ENCODE measurements around the gene DAZL.

DAZL gene

GRCh38 chr3:16589867-16590624 lies 15.2 kb downstream of the DAZL start:
- no peak for DNase-seq

DNA sequence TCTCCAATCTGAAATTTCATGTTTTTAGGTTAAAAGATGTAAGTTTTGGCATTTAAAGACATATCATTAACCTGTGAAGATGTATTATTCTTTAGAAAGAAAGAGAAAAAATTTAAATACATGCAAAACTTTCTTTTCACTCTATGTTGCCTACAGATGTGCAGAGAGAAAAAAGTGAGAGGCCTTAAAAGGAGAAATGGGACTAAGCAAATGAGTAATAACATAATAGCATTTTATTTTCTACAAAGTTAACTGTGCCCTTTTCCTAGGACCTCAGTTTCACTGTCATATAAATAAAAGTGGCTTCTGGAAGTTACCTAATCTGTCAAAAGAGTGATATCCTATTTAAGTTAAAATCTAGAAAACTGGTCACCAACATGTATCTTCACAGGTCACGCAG lies 16.1 kb downstream of the DAZL start:
- DNase-seq, result no peak

DNA sequence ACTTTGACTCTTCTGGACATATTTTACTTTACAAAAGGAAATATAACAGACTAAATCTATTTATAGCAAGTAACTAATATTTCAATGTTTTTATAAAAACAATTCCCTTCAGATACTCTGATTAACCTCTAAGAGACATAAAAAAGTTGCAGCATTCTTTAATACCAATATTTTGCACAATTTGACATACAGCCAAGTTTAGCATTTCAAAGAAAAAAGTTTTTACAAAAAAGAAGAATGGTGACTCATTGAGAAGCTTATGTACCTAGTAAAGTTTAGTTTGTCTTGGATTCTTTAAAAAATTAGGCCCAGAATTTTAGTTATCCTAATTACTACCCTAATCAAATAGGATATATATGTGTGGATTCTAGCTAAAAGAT lies 17.6 kb downstream of the DAZL start:
- DNase-seq, result no peak

- no peak for DNase-seq
Measured at GRCh38 chr3:16587047-16587680, 18.1 kb downstream of the DAZL start.

- DNase-seq, result no peak
Measured at GRCh38 chr3:16584880-16585279, 20.3 kb downstream of the DAZL start.

DNA sequence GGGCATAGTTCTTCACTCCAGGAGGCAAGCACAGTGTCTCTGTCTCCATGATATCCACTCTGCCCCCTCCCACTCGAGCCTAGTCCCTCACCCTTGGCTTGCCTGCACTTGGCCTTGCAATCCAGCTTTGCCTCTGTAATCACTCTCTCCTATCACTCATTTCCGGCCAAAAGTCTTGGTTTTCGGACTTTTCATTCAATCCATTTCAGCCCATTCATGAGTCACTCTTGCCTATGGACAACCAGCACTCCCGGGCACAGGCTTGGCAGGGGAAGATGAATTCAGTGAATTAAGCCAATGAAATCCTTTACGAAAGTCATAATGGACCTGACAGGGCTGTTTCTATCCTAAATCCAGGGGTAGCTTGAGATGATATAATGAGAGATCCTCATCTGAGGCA lies 21.7 kb downstream of the DAZL start:
- no peak for DNase-seq

DNA sequence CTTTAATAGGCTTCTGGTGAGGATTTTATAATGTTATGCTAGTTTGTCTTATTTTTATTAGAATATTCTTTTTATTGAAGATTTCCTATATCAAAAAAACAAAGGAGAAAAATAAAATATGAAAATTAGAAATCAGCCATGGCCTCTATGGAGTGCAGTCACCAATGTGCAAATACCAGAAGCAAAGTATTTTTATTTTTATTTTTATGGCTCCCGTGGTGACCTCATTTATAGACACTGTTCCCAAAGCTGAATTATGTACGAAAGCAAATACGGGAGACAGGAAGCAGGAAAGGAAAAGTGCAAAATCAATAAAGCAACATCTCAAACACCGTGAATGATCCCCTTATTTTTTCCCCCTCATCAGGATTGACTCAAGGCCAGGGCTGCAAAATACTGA lies 35.1 kb downstream of the DAZL start:
- DNase-seq, result no peak

DNA sequence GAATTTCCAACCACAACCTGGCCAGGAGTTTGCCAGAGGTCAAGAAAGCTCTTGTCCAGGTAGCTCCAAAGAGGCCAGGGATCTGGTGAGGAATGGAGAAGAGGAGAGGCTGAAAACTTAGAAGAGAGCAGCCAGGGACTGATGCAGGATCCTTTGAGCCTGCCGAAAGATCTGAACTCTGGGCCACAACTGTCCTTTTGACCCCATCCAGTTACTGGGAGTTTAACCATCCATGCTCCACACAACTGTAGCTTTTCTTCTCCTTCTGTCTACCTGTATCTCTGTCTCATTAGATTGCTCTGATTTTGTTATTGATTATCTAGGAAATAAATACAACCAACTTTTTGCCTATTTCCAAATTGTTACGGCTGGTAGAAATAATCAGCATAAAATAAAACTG lies 36.7 kb downstream of the DAZL start:
- no peak for DNase-seq

DNA sequence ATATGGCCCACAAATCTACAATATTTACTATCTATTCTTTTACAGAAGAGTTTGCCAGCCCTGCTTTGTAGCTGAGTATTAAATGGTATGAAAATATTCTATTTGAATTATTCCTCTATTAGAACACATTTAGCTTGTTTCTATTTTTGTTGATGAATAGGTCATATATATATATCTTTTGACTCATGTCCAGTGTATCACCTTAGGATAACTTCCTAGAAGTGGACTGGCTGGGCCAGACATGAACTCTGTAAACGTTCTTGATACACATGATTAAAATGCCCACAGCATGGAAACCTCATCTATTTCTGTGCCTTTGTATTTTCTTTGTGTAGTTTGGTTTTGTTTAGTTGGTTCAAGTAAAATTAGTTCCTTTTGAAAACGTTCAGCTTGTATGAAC lies 37.1 kb downstream of the DAZL start:
- DNase-seq, result no peak

DNA sequence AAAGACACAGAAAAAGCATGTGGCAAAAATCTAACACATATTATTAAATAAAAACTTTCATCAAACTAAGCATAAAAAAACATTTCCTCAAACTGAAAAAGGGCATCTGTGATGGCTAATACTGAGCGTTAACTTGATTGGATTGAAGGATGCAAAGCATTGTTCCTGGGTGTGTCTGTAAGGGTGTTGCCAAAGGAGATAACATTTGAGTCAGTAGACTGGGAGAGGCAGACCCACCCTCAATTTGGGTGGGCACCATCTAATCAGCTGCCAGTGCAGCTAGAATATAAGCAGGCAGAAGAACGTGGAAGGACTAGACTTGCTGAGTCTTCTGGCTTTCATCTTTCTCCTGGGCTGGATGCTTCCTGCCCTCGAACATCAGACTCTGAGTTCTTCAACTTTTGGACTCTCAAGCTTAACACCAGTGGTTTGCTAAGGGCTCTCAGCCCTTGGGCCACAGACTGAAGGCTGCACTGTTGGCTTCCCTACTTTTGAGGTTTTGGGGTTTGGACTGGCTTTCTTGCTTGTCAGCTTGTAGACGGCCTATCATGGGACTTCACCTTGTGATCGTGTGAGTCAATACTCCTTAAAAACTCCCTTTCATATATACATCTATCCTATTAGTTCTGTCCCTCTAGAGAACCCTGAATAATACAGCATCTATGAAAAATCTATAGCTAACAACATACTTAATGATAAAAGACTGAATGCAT lies 45.4 kb downstream of the DAZL start:
- DNase-seq, result no peak

DNA sequence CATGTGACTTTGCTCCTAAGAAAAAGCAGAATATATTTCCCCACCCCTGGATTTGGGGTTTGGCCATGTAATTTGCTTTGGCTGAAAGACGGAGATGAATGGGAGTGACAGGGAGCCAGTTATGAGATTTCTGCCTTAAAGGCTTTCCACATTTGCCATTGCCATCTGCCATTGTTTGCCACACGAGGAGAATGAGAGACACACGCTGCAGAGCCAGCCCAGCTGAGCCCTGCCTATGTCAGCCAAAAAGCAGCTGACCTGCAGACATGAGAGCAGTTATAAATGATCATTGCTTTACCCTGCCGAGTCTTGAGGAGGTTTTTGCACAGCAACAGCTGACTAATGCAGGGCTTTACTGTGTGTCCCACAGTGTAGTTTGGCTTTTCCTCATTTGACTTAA lies 51.1 kb downstream of the DAZL start:
- DNase-seq, result no peak

- no peak for DNase-seq
Measured at GRCh38 chr3:16552757-16553156, 52.5 kb downstream of the DAZL start.

- no peak for DNase-seq
Measured at GRCh38 chr3:16551342-16551976, 53.8 kb downstream of the DAZL start.

DNA sequence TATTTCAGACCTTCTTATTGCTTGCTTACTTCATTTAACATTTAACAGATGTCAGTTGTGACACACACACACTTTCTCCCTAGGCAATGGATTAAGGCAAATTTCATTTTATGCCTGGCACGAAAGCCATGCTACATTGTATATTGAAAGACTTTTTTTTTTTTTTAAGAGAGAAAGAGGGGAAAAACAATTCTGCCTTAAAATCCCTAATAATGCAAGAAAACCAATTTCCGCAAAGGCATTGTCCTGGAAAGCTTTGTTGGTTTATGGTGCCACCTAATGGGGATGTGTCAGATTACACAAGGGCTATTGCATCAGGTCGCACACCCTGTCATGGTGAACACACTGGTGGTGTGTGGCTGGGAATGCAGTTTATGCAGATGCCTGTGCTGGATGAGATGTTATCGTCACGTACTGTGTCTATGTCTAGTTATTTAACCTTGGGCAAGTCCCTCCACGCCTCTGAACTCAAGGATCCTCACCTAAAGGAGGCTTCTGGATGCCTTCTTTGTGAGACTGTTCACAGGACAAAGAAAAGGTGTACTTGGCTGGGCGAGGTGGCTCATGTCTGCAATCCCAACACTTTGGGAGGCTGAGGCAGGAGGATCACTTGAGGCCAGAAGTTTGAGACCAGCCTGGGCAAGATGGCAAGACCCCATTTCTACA lies 54.4 kb downstream of the DAZL start:
- peak; percentile 16 to 78 for DNase-seq

DNA sequence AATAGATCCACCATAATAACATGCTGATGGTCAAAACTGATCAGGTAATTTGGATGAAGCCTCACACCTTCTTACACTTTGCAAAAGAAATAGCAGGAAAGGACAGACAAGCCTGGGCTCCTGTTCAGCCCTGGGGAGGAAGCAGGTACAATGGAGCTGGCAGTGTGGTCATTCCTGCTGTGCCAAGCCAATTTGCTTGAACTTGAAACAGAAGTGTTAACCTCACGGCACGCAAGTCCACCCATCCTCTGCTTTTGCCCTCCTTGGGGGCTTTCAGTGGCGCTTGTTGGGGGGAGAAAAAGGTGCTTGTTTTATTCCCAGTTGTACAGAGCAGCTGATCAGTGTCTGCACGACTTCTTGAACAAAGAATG lies 54.9 kb downstream of the DAZL start:
- DNase-seq, result no peak

DNA sequence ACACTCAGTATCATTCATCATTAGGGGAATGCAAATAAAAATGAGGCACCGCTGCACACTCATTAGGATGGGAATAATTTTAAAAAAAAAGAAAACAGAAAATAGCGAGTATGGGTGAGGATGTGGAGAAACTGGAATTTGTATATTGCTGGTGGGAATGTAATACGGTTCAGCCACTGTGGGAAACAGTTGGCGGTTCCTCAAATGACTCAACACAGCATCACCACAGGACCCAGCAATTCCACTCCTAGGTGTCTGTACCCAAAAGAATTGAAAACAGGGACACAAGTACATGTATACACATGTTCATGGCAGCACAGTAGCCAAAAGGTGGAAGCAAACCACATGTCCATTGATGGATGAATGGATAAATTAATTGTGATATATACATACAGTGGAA lies 56.5 kb downstream of the DAZL start:
- DNase-seq, result no peak

DNA sequence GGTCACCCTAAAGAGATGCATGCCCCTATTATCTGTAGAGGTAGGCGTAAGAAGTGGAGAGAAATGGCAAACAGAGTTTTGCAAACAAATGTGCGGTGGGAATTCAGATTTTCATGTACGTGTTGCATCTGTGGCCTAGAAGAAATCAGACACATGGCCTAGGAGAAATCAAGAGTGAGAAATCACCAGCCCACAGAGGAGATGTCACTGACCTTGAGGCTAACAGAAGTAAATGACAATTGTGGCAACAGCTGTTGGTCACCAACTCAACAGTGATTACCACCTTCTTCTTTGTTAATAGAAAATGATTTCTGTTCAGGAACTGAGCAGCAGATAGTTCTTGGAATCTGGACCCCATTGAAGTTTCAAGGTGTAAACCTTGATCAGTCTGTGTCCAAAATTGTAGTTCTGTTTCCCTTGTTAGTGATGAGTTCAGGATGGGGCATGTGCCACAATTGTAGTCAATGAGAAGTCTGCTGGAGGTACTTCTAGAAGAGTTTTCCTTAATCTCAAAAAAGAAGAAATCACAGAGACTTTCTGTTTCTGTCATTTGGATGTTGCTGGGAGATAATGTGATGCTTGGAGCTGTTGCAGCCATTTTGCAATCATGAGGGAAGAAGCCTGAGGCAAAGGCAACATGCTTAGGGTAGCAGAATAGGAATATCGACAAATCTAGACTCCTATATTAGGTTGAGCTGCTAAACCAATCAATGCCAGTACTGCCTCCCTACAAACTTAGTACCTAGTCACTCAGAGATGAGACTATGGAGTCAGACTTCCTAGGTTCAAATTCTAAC lies 57.5 kb downstream of the DAZL start:
- no peak for DNase-seq

DNA sequence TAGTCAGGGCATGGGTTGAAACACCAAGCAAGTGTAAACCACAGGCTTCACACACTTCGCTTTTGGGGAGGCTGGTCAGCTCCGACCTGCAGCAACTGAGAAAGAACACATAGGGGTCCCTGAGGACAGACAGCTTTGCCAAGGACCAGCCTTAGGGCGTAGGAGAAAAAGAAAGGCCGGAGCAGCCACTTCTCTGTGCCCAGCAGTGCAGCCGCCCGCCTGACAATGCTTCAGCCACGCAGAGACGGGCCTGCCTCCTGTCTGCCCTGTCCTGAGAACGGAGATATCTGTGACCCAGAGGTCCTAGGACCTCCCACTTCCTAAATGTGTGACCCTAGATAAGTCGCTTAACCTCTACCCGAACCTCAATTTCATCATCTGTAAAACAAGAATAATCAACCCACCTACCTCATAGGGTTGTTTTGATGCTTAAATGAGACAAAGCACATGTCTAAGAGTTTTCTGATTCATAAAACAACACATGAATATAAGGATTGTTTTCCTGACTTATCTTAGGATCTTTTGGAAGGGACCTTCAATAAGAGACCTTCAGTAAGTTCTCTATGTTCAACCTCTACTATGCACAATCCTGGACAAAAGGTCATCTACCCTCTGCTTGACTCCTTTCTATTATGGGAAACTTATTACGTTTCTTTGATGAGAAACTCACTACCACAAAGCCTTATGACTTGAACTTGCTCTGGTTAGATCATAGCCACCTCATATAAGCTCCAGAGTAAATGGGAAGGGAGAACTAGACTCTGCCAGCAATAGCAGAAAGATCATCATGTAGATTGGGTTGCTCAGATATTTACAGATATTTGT lies 58.8 kb downstream of the DAZL start:
- DNase-seq, result no peak

DNA sequence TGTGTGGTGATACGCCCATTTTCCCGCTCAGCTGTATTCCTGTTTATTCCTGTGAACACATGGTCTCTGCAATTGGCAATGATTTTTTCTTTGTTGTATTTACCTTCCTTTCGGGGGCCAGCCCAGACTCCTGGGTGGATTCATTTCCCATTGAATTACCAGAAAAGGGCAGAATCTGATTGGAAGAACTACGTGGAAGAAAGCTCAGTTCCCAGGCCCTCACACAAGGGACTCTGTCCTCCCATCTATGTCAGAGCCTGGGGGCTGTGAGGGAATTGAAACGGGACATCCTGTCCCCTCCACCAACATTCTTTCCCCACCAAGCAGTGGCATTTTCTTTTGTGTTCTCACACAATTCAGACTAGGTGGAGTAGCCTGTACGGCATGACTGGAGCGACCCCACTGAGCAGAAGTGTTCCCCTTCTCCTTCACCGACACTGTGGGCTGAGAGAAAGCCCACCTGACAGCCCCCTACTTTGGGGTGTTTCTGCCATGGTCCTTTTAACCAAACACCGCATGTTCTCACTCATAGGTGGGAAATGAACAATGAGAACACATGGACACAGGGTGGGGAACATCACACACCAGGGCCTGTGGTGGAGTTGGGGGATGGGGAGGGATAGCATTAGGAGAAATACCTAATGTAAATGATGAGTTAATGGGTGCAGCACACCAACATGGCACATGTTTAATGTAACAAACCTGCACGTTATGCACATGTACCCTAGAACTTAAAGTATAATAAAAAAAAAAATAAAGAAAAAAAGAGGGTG lies 59.6 kb downstream of the DAZL start:
- no peak for DNase-seq

- DNase-seq, result no peak
Measured at GRCh38 chr3:16543242-16543864, 61.9 kb downstream of the DAZL start.
